A172 (cell line): ENCODE results near the gene DEFB113. TPM values are rescaled to one million over a fixed set of nuclear protein-coding genes. Genes with fewer than 3 reads are reported as not detected.
"Not testable (repeated sequence)": the region's sequence is repeated elsewhere in the genome, so short reads cannot be mapped to it uniquely, and the experiment has no call there.

ENCODE experiments used
- DNase-seq: peaks from one replicate; pipeline ENCODE4 v3.0.0-alpha.2; 2015; ENCODE audit warnings: low spot score
- total RNA-seq: library from RNA; depleted of rRNA; stranded (reverse); fragments of >200 nt; shearing (Covaris generic); gene quantifications from 2 replicates; pipeline ENCODE4 v1.2.3, GENCODE V29; 2014; rRNA removed

The DEFB113 gene, protein sequence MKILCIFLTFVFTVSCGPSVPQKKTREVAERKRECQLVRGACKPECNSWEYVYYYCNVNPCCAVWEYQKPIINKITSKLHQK
- total RNA-seq: not detected in 2 replicates

- no peak for DNase-seq
Observed at GRCh38 chr6:49969605-49970004, at the start of gene DEFB113. TSS of gene DEFB113 (minus strand) at chr6:49969625. CDS start at chr6:49969625, 0 bp downstream.

DNA sequence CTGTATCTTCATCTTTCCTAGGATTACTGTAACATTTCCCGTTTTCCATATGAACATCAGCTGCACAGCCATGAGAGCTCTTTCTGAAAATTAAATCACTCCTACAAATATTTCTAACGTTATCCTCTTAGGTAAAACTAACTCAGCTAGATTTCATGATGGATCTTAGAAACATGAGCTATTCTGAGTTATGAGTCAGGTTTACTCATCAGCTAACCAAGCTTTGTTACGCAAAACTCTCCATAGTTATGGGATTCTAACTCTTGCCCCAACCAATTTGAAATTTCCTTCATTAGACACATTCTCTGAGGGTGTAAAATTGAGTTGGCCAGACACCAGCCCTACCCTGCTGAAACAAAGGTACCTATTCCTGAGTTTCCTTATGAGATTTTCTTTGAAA is 38.4 kb upstream of the DEFB113 start:
- DNase-seq: peak; percentile 59

DNA sequence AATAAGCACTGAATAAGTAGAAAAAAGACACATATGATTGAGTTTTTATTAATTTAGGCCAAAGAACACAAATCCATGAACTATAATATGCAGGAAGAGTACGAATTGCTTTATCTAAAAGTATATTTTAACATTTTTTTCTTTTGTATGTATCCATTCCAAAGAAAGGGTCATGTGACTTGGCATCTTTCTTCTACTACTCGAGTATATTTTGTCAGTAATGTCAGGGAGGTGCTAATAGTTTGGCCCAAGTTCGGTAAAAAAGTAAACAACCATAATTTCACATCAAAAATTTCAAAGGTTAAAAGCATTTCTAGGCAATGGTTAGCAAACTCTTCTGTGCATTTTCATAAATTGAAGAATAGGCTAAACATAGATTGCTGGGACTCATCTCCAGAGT is 33.7 kb upstream of the DEFB113 start:
- no peak for DNase-seq

- no peak for DNase-seq
Observed at GRCh38 chr6:49995278-49995677, 25.9 kb upstream of the DEFB113 start.

GRCh38 chr6:49988900-49989299 is 19.5 kb upstream of the DEFB113 start:
- no peak for DNase-seq

- no peak for DNase-seq
Observed at GRCh38 chr6:49987749-49988148, 18.3 kb upstream of the DEFB113 start.

DNA sequence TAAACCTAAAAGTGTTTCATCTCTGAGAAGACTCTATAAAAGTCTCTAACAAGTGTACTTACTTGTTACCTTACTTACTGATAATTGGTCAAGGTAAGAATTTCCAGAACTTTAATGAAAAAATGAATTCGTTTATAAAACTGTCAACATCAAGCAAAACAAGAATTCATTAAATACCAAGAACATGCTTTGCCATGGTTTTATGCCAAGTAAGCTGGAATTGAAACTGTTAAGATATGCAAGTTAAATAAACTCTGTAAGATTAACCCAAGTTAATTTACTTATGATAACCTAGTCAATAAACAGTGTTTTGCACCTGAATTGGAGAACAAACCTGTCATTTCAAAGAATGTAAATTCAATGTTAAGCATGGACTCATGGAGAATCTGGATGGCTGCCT is 17.1 kb upstream of the DEFB113 start:
- no peak for DNase-seq

DNA sequence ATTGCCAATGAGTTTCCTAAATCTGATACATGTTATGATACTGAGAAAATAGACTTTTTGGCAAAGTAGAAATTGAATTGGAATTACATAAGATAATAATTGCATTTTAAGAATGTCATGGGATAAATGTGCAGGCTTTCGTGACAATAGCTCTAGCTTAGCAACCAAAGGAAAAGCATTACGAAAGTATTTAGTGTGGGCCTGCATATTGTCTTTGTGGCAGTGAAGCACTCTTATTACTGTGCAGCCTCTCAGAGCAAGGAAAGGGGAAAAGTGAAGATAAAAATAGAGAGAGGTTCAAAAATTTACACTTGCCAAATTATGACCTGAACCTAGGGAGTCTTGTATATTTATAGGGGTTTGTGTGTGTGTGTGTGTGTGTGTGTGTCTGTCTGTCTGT is 12.6 kb upstream of the DEFB113 start:
- DNase-seq: no peak

- peak; percentile 46 for DNase-seq
Observed at GRCh38 chr6:49980898-49981297, 11.5 kb upstream of the DEFB113 start.

GRCh38 chr6:49979584-49979983 is 10.2 kb upstream of the DEFB113 start:
- peak; percentile 12 for DNase-seq

DNA sequence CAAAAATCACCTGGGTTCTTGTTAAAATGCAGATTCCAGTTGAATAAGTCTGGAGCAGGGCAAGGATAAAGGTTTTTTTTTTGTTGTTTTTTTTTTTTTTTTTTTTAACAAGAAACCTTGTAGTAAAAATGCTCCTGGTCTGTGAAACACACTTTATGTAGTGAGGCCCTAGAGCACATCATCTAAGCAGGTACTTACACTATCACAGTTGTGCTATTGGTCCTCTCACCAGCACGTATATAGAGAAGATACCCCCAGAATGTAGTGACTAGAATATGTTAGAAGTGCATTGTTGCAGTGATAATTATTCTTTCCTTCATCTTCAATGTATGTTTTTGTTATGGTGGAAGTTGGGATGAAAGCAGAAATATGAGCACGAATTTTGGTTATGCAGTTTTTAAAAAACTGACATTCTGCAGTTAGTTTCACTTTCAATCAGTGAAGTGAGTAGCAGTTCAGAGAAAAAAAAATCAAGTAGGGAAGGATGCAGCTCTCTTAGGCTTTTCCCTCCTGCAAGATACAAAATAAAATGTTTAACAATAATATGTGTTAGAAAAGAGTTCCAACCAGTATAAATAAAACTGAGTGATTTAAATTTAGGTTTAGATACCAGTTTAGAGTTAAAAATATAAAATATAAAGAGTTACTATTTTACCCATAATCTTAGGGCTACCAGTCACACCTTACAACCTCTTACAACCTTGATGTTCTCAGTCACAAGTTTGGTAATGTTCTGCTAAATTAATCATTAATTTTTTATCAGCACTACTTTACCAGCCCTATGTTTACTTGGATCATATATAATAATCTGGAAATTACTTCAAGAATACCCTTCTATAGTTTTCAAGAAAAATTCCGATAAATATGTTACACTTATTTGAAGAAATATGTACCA is 9.2 kb upstream of the DEFB113 start:
- DNase-seq: no peak

GRCh38 chr6:49966823-49967222 is 2.6 kb downstream of the DEFB113 start:
- no peak for DNase-seq

DNA sequence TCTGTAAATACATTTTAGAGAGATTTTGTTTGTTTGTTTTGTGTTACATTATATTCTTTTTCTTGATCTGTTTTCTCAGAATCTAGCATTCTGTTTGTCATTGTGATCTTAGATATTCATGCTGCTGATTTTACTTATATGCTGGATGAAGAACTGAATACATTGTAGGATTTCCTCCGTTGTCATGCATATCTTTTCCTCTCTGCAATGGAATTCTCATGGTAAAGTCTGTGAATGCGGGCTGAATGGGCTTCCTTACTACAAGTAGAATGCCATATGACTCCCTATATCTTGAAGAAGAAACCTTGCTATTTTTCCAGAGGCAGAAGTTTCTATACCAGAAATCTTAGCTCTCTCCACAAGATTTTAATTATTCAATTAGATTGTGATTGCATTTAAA is 3.1 kb downstream of the DEFB113 start:
- DNase-seq: no peak

DNA sequence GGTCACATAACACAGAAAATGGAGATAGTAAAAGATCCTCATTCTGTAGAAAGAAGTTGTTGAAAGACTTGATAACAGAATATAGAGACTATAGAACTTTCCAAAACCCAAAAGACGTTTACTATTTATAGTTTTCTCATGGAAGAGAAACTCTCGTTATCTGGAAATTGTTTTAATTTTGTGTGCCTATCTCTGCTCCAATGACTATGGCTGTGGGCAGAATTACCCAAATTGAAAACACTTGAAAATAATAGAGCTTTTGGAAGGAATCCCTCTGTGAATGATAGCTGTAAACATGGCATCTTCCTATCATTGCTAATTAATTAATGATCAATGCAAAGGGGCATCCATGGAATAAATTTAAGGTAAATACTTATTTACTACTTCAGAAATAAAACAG is 5.4 kb downstream of the DEFB113 start, which contains the start of gene DEFB114:
Gene DEFB114 (minus strand): TSS at position 101 of the 400 bp plus-strand sequence. CDS start 59 bp downstream, at position 42.
- no peak for DNase-seq

GRCh38 chr6:49958180-49958579 is 11.2 kb downstream of the DEFB113 start:
- DNase-seq: no peak

- DNase-seq: no peak
Observed at GRCh38 chr6:49955847-49956246, 13.6 kb downstream of the DEFB113 start.

DNA sequence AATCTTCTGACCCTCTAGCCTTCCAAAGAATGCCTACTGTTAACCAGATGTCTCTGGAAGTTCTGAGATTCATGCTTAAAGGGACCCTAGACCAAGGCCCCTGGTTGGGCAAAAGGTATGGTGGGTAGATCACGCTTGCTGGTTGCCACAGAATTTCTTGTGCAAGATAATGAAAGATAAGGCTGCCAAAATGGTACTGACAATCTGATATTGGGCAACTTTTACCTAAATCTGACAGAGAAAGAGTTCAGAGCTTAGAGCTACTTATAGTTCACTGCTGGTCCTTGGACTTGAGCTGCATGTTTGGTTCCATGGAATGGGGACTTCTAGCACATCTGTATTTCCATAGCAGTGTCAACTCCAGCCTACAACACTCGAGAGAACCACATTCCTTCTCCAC is 17.5 kb downstream of the DEFB113 start:
- no peak for DNase-seq

GRCh38 chr6:49950415-49950751 is 19.0 kb downstream of the DEFB113 start:
- no peak for DNase-seq

- no peak for DNase-seq
Observed at GRCh38 chr6:49949062-49949461, 20.4 kb downstream of the DEFB113 start.

- DNase-seq: no peak
Observed at GRCh38 chr6:49946835-49947234, 22.6 kb downstream of the DEFB113 start.

- DNase-seq: not testable (repeated sequence)
Observed at GRCh38 chr6:49944068-49944467, 25.4 kb downstream of the DEFB113 start.

- DNase-seq: no peak
Observed at GRCh38 chr6:49939993-49940498, 29.4 kb downstream of the DEFB113 start.

DNA sequence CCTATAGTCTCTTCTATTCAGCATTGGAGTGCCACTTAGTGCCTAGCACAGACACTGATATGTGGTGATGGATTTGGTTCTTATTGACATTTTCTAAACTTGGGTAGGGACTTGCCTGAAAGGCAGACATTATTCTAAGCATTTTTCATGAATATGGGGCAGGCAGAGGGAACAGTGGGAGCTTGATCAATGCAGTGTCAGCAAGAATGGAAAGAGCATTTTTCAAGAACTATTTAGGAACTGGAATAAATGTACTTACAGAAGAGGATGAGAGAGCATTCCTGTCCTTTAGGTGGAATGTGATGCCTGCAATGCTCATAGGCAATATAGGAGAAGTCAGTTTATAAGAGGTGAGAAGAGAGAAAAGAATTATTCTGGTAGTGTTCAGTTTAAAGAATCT is 31.6 kb downstream of the DEFB113 start:
- no peak for DNase-seq
